NCI-H2171 (cell line): ENCODE measurements around the gene PLPP7.
A peak's percentile ranks its signal among the peaks of the same experiment; 100 is the strongest.
"Not testable (repeated sequence)": the region's sequence is repeated elsewhere in the genome, so short reads cannot be mapped to it uniquely, and the experiment has no call there.

Source experiments
- DNase-seq: peaks from one replicate; lab custom pipeline; 2025; lab: John Stamatoyannopoulos, UW

PLPP7 gene

GRCh38 chr9:131330814-131331600 lies 41.5 kb downstream of the PLPP7 start:
- peak; percentile 29 for DNase-seq

GRCh38 chr9:131331996-131332395 lies 42.5 kb downstream of the PLPP7 start:
- not testable (repeated sequence) for DNase-seq

GRCh38 chr9:131333771-131334628 lies 44.5 kb downstream of the PLPP7 start:
- no peak for DNase-seq

- peak; percentile 67 for DNase-seq
Observed at GRCh38 chr9:131334629-131335367, 45.3 kb downstream of the PLPP7 start.

- DNase-seq, result no peak
Observed at GRCh38 chr9:131335368-131335755, 45.8 kb downstream of the PLPP7 start.

- no peak for DNase-seq
Observed at GRCh38 chr9:131337131-131337848, 47.8 kb downstream of the PLPP7 start.

- not testable (repeated sequence) for DNase-seq
Observed at GRCh38 chr9:131339212-131339611, 49.7 kb downstream of the PLPP7 start.

GRCh38 chr9:131344931-131345535 lies 55.5 kb downstream of the PLPP7 start:
- not testable (repeated sequence) for DNase-seq

- DNase-seq, result no peak
Observed at GRCh38 chr9:131346559-131346958, 57.0 kb downstream of the PLPP7 start.

GRCh38 chr9:131347376-131348020 lies 58.0 kb downstream of the PLPP7 start:
- no peak for DNase-seq

GRCh38 chr9:131348631-131349521 lies 59.4 kb downstream of the PLPP7 start:
- DNase-seq, result no peak

- no peak for DNase-seq
Observed at GRCh38 chr9:131349522-131349880, 60.0 kb downstream of the PLPP7 start.

GRCh38 chr9:131349881-131350563 lies 60.5 kb downstream of the PLPP7 start:
- DNase-seq, result peak; percentile 80

- not testable (repeated sequence) for DNase-seq
Observed at GRCh38 chr9:131356479-131356878, 67.0 kb downstream of the PLPP7 start.

- DNase-seq, result no peak
Observed at GRCh38 chr9:131358556-131358955, 69.0 kb downstream of the PLPP7 start.
